K562 (cell line): ENCODE measurements around the gene KCNK18. TPM values are rescaled to one million over a fixed set of nuclear protein-coding genes. Genes with fewer than 3 reads are reported as not detected.

Source experiments
- AFF4 ChIP-seq: sonication (generic); formaldehyde crosslinking; IDR thresholded peaks from 2 replicates; pipeline ENCODE4 v1.8.0; 2023; ENCODE audit warnings: mild to moderate bottlenecking, missing genetic modification reagents
- ARNT ChIP-seq, 2 experiments: fragments of 450-650 bp; IDR thresholded peaks; 2 replicates each; pipeline ENCODE4 v1.6.1; 2016; ENCODE audit warnings: mild to moderate bottlenecking in 1 of 2
- HMGN3 ChIP-seq: IDR thresholded peaks from 2 replicates; pipeline ENCODE4 v1.6.1; 2011; ENCODE audit warnings: borderline replicate concordance, low read depth, mild to moderate bottlenecking, mixed read lengths, low read length; ENCODE audit not compliant: insufficient read length; ENCODE audit errors: extremely low read depth
- MAZ ChIP-seq, 2 experiments: fragments of 450-650 bp in 1 of 2; sonication (generic) in 1 of 2; formaldehyde crosslinking; IDR thresholded peaks in 1 of 2; conservative IDR thresholded peaks in 1 of 2; 2 replicates each; pipeline versions ENCODE4 v1.4.0 to v1.5.0; 2020; ENCODE audit warnings: mild to moderate bottlenecking in 1 of 2, missing genetic modification reagents in 1 of 2
- MYC ChIP-seq, 2 experiments: fragments of 250-450 bp in 1 of 2; sonication (Bioruptor Pico) in 1 of 2; IDR thresholded peaks; 2 replicates each; pipeline versions ENCODE4 v1.5.1 to v1.6.1; 2012 to 2021; ENCODE audit warnings: low read depth in 2 of 2, borderline replicate concordance in 1 of 2, improper control_type of control experiment in 1 of 2, low read length in 1 of 2, mild to moderate bottlenecking in 1 of 2, moderate library complexity in 1 of 2
- RB1 ChIP-seq: fragments of 450-650 bp; IDR thresholded peaks from 2 replicates; pipeline ENCODE4 v1.6.1; 2017; ENCODE audit warnings: low read depth, mild to moderate bottlenecking
- TEAD1 ChIP-seq, 2 experiments: fragments of 450-650 bp in 1 of 2; sonication (generic) in 1 of 2; formaldehyde crosslinking; IDR thresholded peaks; 2 replicates each; pipeline versions ENCODE4 v1.4.0 to v1.8.0; 2020 to 2022; ENCODE audit warnings: mild to moderate bottlenecking in 2 of 2, missing genetic modification reagents in 1 of 2
- ZNF263 ChIP-seq: sonication (generic); formaldehyde crosslinking; IDR thresholded peaks from 2 replicates; pipeline ENCODE4 v1.8.0; 2022; ENCODE audit warnings: mild to moderate bottlenecking, missing genetic modification reagents, borderline replicate concordance
- polyA plus RNA-seq, 8 experiments: library from polyadenylated mRNA; depleted of rRNA in 4 of 8; stranded (reverse) in 5 of 8; unstranded in 3 of 8; fragments of >200 nt; fragmentation: Nextera tagmentation in 2 of 8; fragmentation: Illumina TruSeq in 1 of 8; extraction: Ambion mirVana in 2 of 8; extraction: Trizol in 1 of 8; gene quantifications; 2 replicates each; pipeline versions ENCODE4 v1.2.1 to v1.2.3, GENCODE V29; 2011 to 2014; ENCODE audit warnings: inconsistent platforms in 1 of 8, missing spikeins in 1 of 8
- total RNA-seq, 7 experiments: library from RNA; depleted of rRNA in 6 of 7; stranded (reverse); fragments of >200 nt in 6 of 7; fragmentation: Illumina TruSeq in 2 of 7; extraction: Trizol in 2 of 7; gene quantifications; 2 replicates each; pipeline versions ENCODE4 v1.2.1 to v1.2.3, GENCODE V29; 2011 to 2021; ENCODE audit warnings: low replicate concordance in 1 of 7
- TF ChIP-seq, protein P1 (sequence below), 2 experiments: fragments of 450-650 bp; IDR thresholded peaks; 2 replicates each; pipeline ENCODE4 v1.6.1; 2018; ENCODE audit warnings: mild to moderate bottlenecking in 2 of 2, low read depth in 1 of 2; ENCODE audit not compliant: partially characterized antibody in 2 of 2
- TF ChIP-seq, protein P2 (sequence below): conservative IDR thresholded peaks from 2 replicates; pipeline ENCODE4 v1.6.1; 2011; ENCODE audit warnings: low read depth, mild to moderate bottlenecking, low read length; ENCODE audit not compliant: control insufficient read depth
- TF ChIP-seq, protein P3 (sequence below): IDR thresholded peaks from 2 replicates; pipeline ENCODE4 v1.6.1; 2011; ENCODE audit warnings: borderline replicate concordance, low read depth, mild to moderate bottlenecking, moderate library complexity, low read length; ENCODE audit not compliant: insufficient read depth, poor library complexity, severe bottlenecking

The KCNK18 gene
- total and polyA plus RNA-seq, 9 of the 15 experiments (the other 6 are each of a cell fraction or from before 2014, with no cell fraction given), result not detected

GRCh38 chr10:117216611-117217195 lies 19.4 kb downstream of the KCNK18 start (continued):
- TF ChIP-seq, protein P1, sequence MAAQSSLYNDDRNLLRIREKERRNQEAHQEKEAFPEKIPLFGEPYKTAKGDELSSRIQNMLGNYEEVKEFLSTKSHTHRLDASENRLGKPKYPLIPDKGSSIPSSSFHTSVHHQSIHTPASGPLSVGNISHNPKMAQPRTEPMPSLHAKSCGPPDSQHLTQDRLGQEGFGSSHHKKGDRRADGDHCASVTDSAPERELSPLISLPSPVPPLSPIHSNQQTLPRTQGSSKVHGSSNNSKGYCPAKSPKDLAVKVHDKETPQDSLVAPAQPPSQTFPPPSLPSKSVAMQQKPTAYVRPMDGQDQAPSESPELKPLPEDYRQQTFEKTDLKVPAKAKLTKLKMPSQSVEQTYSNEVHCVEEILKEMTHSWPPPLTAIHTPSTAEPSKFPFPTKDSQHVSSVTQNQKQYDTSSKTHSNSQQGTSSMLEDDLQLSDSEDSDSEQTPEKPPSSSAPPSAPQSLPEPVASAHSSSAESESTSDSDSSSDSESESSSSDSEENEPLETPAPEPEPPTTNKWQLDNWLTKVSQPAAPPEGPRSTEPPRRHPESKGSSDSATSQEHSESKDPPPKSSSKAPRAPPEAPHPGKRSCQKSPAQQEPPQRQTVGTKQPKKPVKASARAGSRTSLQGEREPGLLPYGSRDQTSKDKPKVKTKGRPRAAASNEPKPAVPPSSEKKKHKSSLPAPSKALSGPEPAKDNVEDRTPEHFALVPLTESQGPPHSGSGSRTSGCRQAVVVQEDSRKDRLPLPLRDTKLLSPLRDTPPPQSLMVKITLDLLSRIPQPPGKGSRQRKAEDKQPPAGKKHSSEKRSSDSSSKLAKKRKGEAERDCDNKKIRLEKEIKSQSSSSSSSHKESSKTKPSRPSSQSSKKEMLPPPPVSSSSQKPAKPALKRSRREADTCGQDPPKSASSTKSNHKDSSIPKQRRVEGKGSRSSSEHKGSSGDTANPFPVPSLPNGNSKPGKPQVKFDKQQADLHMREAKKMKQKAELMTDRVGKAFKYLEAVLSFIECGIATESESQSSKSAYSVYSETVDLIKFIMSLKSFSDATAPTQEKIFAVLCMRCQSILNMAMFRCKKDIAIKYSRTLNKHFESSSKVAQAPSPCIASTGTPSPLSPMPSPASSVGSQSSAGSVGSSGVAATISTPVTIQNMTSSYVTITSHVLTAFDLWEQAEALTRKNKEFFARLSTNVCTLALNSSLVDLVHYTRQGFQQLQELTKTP (IDR thresholded peaks at IDR 0.05; ENCODE audit: low read depth in 1 of 2, partially characterized antibody in 2 of 2), result no peak
- peak in 1 of 2 experiments; percentile 39; a peak in 1 of 4 replicates for TF ChIP-seq TEAD1 (CRISPR knock-in tag; IDR thresholded peaks at IDR 0.05)
- peak in 1 of 2 experiments; percentile 22; a peak in 1 of 4 replicates for TF ChIP-seq MAZ (CRISPR knock-in tag; conservative IDR thresholded peaks at IDR 0.05 in 1 of 2, IDR thresholded peaks at IDR 0.05 in 1 of 2)
- TF ChIP-seq, protein P2, sequence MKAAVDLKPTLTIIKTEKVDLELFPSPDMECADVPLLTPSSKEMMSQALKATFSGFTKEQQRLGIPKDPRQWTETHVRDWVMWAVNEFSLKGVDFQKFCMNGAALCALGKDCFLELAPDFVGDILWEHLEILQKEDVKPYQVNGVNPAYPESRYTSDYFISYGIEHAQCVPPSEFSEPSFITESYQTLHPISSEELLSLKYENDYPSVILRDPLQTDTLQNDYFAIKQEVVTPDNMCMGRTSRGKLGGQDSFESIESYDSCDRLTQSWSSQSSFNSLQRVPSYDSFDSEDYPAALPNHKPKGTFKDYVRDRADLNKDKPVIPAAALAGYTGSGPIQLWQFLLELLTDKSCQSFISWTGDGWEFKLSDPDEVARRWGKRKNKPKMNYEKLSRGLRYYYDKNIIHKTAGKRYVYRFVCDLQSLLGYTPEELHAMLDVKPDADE, result 0 out of 2 replicates have a peak, but pooled peaks have one; percentile 19
- TF ChIP-seq HMGN3, result no peak
- 0 out of 2 replicates have a peak, but pooled peaks have one; percentile 49 for TF ChIP-seq ZNF263 (CRISPR knock-in tag)
- 0 out of 2 replicates have a peak, but pooled peaks have one; percentile 16 for TF ChIP-seq MYC (IDR thresholded peaks at IDR 0.05; ENCODE audit: low read depth, low read length)
- no peak for TF ChIP-seq MYC (CRISPR knock-in tag; IDR thresholded peaks at IDR 0.05; ENCODE audit: borderline replicate concordance, low read depth)
- TF ChIP-seq RB1, result peak; percentile 90
- TF ChIP-seq ARNT (IDR thresholded peaks at IDR 0.05), result no peak
- TF ChIP-seq AFF4 (CRISPR knock-in tag), result no peak
- TF ChIP-seq, protein P3, sequence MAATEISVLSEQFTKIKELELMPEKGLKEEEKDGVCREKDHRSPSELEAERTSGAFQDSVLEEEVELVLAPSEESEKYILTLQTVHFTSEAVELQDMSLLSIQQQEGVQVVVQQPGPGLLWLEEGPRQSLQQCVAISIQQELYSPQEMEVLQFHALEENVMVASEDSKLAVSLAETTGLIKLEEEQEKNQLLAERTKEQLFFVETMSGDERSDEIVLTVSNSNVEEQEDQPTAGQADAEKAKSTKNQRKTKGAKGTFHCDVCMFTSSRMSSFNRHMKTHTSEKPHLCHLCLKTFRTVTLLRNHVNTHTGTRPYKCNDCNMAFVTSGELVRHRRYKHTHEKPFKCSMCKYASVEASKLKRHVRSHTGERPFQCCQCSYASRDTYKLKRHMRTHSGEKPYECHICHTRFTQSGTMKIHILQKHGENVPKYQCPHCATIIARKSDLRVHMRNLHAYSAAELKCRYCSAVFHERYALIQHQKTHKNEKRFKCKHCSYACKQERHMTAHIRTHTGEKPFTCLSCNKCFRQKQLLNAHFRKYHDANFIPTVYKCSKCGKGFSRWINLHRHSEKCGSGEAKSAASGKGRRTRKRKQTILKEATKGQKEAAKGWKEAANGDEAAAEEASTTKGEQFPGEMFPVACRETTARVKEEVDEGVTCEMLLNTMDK, result peak; percentile 83
